GM21390 (cell line): ENCODE data around the gene KRT3.

Experiments
- ATAC-seq: cut with Tn5 transposase; IDR thresholded peaks from one replicate; pipeline ENCODE4 v1.9.1; 2021; ENCODE audit not compliant: unreplicated experiment

KRT3 gene

DNA sequence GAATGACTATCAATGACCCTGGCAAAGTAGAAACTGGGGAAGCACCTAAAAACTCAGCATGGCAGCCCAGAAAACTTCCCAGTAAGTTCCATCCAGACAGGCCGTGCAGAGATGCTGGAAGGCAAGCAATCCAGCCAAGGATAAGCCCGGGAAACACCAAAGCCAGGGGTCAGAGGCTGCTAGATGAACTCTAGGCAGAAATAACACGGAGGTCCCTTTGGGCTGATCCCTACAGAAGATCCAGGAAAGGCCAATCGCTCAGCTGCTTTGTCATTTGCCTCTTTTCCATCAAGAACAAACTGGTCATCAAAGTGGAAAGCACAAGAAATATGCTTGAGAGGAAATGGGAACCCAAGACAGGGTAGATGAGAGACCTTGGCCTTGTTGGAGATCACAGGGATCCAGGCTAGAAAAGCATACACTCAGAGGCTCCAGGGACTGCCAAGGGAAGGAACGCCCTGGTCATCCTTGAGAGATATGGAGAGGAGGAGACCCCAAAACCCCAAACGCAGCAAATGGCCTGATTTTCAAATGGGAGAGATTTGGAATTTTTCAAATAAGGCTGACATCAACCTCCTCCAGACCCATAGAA lies 31.7 kb upstream of the KRT3 start:
- ATAC-seq = no peak

- no peak for ATAC-seq
These were observed 30.9 kb upstream of the KRT3 start for GRCh38 chr12:52826611-52827498.

GRCh38 chr12:52825961-52826360 lies 30.0 kb upstream of the KRT3 start:
- no peak for ATAC-seq

GRCh38 chr12:52824741-52825410 lies 29.0 kb upstream of the KRT3 start:
- ATAC-seq = no peak

GRCh38 chr12:52823761-52824450 lies 28.0 kb upstream of the KRT3 start:
- no peak for ATAC-seq

DNA sequence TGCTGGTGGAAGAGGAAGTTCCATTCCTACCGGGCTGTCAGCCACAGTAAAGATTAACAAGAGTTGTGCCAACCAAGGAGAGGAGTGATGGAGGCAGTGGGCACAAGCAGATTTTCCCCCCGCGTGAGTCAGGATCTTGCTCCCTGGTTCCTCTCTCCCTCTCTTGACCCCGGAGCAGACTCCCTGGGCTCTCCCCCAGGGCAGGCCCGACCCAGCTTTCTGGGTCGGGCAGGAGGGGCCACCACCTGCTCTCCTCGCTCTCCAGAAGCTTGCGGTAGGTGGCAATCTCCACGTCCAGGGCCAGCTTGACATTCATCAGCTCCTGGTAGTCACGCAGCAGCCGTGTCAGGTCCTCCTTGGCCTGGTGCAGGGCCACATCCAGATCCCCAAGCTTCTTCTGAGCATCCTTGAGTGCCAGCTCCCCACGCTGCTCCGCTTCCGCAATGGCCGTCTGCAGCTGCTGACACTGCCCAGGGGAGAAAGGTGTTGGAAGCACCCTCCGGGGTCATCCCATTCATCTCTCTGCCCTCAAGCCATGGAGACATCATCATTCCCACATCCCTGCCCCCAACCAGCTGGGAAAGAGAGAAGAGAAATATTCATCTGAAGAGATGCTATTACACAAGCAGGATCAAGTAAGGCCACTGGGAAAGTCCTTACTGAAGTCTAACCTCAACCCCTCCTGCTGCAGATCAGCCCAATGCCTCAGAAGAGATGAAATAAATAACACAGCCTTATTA lies 27.0 kb upstream of the KRT3 start:
- no peak for ATAC-seq

- ATAC-seq = no peak
These were observed 26.1 kb upstream of the KRT3 start for GRCh38 chr12:52821826-52822660.

- no peak for ATAC-seq
These were observed 25.3 kb upstream of the KRT3 start for GRCh38 chr12:52821071-52821730.

DNA sequence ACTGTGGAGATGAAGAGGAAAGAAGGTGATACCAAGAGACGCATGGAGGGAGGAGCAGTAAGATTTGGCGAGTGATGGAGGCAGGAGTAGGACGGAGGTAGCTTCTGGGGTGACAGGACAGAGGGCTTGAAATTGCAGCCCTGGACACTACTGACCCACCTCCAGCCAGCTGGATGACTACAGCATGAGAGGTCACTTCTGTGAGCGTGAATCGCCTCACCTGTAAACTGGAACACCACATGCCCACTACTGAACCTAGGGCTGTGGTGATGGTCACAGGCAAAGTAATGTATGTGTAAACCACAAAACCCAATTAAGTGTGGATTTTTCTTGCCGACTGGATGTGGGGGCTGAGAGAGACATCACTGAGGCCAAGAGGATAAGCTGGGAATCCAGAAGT lies 24.6 kb upstream of the KRT3 start:
- no peak for ATAC-seq

- no peak for ATAC-seq
These were observed 24.0 kb upstream of the KRT3 start for GRCh38 chr12:52819731-52820510.

GRCh38 chr12:52818887-52819420 lies 23.0 kb upstream of the KRT3 start:
- ATAC-seq = no peak

GRCh38 chr12:52818388-52818787 lies 22.5 kb upstream of the KRT3 start:
- ATAC-seq = no peak

- ATAC-seq = no peak
These were observed 21.9 kb upstream of the KRT3 start for GRCh38 chr12:52817699-52818238.

DNA sequence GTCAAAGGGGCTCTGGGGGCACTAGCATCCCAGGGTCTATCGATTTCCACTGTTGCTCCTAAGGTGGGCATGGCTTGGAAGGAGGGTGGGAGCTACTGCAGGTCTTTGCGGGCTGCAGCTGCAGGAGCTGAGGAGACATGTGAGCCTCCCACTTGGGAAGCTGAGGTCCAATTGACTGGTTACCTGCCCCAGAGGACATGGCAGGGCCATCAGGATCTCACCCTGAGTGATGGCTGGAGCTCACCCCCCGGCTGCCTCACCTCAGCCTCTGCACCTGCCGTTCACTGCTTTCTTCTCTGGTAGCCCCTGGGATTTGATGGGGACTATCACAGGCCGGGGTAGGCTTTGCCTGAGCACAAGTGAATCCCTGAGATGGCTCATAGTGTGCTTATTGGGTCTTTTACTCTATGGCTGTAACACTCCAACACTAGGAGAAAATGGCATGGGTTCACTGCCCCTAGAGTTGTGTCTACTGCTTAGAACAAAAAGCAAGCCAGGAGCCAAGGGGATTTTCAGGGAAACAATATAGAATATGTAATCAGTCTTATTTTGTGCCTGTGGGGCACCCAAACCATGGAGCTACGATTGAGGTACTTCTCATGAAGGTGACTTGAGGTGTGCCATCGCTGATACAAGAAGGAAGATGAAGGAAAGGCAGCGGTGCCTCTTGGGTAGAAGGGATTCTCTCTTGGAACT lies 21.2 kb upstream of the KRT3 start:
- no peak for ATAC-seq

- ATAC-seq = no peak
These were observed 20.0 kb upstream of the KRT3 start for GRCh38 chr12:52815676-52816588.

DNA sequence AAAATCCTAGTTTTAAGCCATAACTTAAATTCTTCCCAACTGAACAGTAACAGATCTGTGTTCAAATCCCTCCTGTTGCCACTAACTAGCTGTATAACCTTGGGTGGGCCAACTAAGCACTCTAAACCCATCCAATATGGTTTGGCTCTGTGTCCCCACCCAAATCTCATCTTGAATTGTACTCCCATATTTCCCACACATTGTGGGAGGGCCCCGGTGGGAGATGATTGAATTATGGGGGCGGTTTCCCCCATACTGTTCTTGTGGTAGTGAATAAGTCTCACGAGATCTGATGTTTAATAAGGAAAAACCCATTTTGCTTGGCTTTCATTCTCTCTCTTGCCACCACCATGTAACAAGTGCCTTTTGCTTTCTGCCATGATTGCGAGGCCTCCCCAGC lies 19.2 kb upstream of the KRT3 start:
- no peak for ATAC-seq
